RWPE2 (cell line): ENCODE measurements around the gene SCRN1.

ENCODE experiments used
- ATAC-seq: fragments of 200-7000 bp; cut with Tn5 transposase; 3 replicates; pipeline ENCODE4 v1.9.1; 2021; ENCODE audit warnings: low read depth
- DNase-seq: peaks from one replicate; pipeline ENCODE4 v3.0.0-alpha.2; 2020; ENCODE audit warnings: low spot score
- H3K27ac ChIP-seq: fragments of 450-650 bp; 2 replicates; pipeline ENCODE4 v1.5.1; 2017; ENCODE audit warnings: mild to moderate bottlenecking; ENCODE audit not compliant: poor library complexity, severe bottlenecking
- H3K27me3 ChIP-seq: fragments of 250-450 bp; sonication (Bioruptor Pico); 2 replicates; pipeline ENCODE4 v1.5.1; 2021; ENCODE audit warnings: mild to moderate bottlenecking, moderate library complexity; ENCODE audit not compliant: insufficient read depth, poor library complexity, severe bottlenecking
- H3K36me3 ChIP-seq: fragments of 250-450 bp; sonication (Bioruptor Pico); 2 replicates; pipeline ENCODE4 v1.5.1; 2020; ENCODE audit warnings: low read depth, mild to moderate bottlenecking, moderate library complexity
- H3K4me1 ChIP-seq: fragments of 250-450 bp; sonication (Bioruptor Pico); 2 replicates; pipeline ENCODE4 v1.5.1; 2021; ENCODE audit warnings: mild to moderate bottlenecking, moderate library complexity; ENCODE audit not compliant: insufficient read depth, poor library complexity, severe bottlenecking
- H3K4me3 ChIP-seq: fragments of 250-450 bp; sonication (Bioruptor Pico); 2 replicates; pipeline ENCODE4 v1.5.1; 2021; ENCODE audit warnings: mild to moderate bottlenecking, moderate library complexity; ENCODE audit not compliant: severe bottlenecking
- H3K9me3 ChIP-seq: fragments of 250-450 bp; sonication (Bioruptor Pico); 2 replicates; pipeline ENCODE4 v1.5.1; 2021; ENCODE audit warnings: mild to moderate bottlenecking, moderate library complexity; ENCODE audit not compliant: severe bottlenecking
- CTCF ChIP-seq: fragments of 450-650 bp; IDR thresholded peaks from one replicate; pipeline ENCODE4 v1.5.1; 2017; ENCODE audit warnings: mild to moderate bottlenecking, moderate library complexity; ENCODE audit not compliant: poor library complexity, severe bottlenecking

The SCRN1 gene

GRCh38 chr7:29926741-29927140, 62.9 kb downstream of the SCRN1 start:
- H3K9me3 ChIP-seq: no peaks in the 10 kb centered on the region
- DNase-seq (no peak), ATAC-seq (no peak)
- peaks cover 36% of the 10 kb centered on the region for H3K36me3 ChIP-seq
- no peak for TF ChIP-seq CTCF
- no peak overlapping the region for H3K27ac ChIP-seq
- H3K4me3 ChIP-seq: no peak overlapping the region
- no peaks in the 10 kb centered on the region for H3K27me3 ChIP-seq
- H3K4me1 ChIP-seq: no peaks in the 10 kb centered on the region

GRCh38 chr7:29926216-29926615, 63.4 kb downstream of the SCRN1 start:
- Histone ChIP-seq H3K27me3 (no peaks in the 10 kb centered on the region), H3K27ac (no peak overlapping the region), H3K4me3 (no peak overlapping the region), H3K36me3 (peaks cover 35% of the 10 kb centered on the region), H3K9me3 (no peaks in the 10 kb centered on the region), H3K4me1 (no peaks in the 10 kb centered on the region)
- ATAC-seq: no peak
- no peak for TF ChIP-seq CTCF
- DNase-seq: no peak

- TF ChIP-seq CTCF: no peak
Measured at GRCh38 chr7:29924684-29925083, 64.9 kb downstream of the SCRN1 start.

DNA sequence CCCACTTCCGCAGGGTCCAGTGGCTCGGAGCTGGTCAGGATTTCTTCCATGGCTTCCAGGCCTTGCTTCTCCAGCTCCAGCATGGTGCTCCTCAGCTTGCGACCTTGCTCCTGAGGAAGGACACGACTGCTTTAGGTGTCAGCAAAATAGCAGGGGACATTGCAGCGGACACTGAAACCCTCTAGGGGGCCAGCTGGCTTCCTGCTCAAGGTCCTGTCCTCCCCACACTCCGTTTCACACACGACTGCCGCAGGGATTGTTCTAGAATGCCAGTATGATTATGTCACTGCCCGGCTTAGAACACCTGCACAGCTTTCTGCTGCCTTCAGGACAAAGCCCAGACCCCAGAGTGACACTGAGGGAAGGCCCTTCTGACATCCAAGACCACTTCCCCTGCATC, 65.6 kb downstream of the SCRN1 start:
- ATAC-seq: no peak
- Histone ChIP-seq H3K4me1 (no peaks in the 10 kb centered on the region), H3K4me3 (no peak overlapping the region), H3K27ac (no peak overlapping the region), H3K27me3 (no peaks in the 10 kb centered on the region), H3K9me3 (no peaks in the 10 kb centered on the region), H3K36me3 (peaks cover 37% of the 10 kb centered on the region)
- no peak for TF ChIP-seq CTCF
- DNase-seq: no peak

More at GRCh38 chr7:29924684-29925083, 64.9 kb downstream of the SCRN1 start:
- Histone ChIP-seq H3K36me3 (peaks cover 35% of the 10 kb centered on the region), H3K9me3 (no peaks in the 10 kb centered on the region), H3K27ac (no peak overlapping the region), H3K27me3 (no peaks in the 10 kb centered on the region), H3K4me1 (no peaks in the 10 kb centered on the region), H3K4me3 (no peak overlapping the region)
- no peak for ATAC-seq
- no peak for DNase-seq

DNA sequence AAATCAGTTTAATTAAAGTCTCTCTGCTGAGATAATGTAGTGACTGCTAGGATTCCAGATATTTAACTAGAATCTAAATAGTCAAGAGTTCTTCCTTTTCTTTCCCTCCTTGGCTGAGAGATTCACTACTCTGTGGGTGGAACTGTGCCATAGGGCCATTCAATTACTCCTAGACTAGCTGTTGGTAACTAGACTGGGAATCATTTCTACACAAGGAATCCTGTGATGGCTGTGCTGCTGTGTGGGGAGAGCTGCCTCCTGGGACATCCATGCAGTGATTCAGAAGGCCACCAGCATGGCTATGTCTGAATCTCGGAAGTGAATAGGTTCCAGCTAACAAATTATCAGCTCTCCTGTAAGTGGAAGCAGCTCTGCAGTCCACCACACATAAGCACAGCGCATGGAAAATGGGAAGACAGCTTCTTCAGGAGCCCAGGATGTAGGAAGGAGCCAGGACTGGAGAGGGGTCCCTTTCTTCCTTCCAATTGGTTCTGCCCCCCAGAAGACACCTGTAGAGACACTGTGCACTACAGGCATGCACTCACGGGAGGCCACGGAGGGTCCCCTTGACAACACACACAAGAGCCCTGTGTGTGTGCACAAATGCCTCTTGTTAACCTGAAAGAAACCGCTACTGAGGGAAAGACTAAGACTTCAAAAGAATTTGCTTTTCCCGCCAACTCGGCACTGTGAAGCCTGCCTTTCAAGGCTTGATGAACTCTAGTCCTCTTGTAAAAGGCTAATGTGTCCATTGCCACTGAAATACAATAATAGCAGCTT, 66.5 kb downstream of the SCRN1 start:
- peaks cover 37% of the 10 kb centered on the region for H3K36me3 ChIP-seq

More for the DNA sequence above, 66.5 kb downstream of the SCRN1 start:
- Histone ChIP-seq H3K4me1 (no peaks in the 10 kb centered on the region), H3K27ac (no peak overlapping the region), H3K4me3 (no peak overlapping the region), H3K27me3 (no peaks in the 10 kb centered on the region), H3K9me3 (no peaks in the 10 kb centered on the region)
- no peak for TF ChIP-seq CTCF
- DNase-seq (no peak), ATAC-seq (no peak)
